GM21526 (cell line): ENCODE results near the gene FNDC3B.
"Not testable (repeated sequence)": the region's sequence is repeated elsewhere in the genome, so short reads cannot be mapped to it uniquely, and the experiment has no call there.

Experiments used
- ATAC-seq: cut with Tn5 transposase; IDR thresholded peaks from one replicate; pipeline ENCODE4 v1.9.1; 2021; ENCODE audit warnings: moderate library complexity; ENCODE audit not compliant: unreplicated experiment, low FRiP score

FNDC3B gene

GRCh38 chr3:172346161-172346560, 306.8 kb downstream of the FNDC3B start:
- no peak for ATAC-seq

GRCh38 chr3:172347895-172348679, 308.7 kb downstream of the FNDC3B start:
- no peak for ATAC-seq

GRCh38 chr3:172351895-172352466, 312.6 kb downstream of the FNDC3B start:
- ATAC-seq = no peak

- ATAC-seq = no peak
Observed at GRCh38 chr3:172352786-172353185, 313.4 kb downstream of the FNDC3B start.

- no peak for ATAC-seq
Observed at GRCh38 chr3:172354931-172355499, 315.6 kb downstream of the FNDC3B start.

GRCh38 chr3:172355836-172356235, 316.5 kb downstream of the FNDC3B start:
- ATAC-seq = no peak

GRCh38 chr3:172356427-172356826, 317.0 kb downstream of the FNDC3B start:
- ATAC-seq = no peak

GRCh38 chr3:172357850-172358754, 318.7 kb downstream of the FNDC3B start:
- ATAC-seq = no peak

GRCh38 chr3:172359231-172359630, 319.9 kb downstream of the FNDC3B start:
- no peak for ATAC-seq

- ATAC-seq = no peak
Observed at GRCh38 chr3:172359996-172360395, 320.6 kb downstream of the FNDC3B start.

- no peak for ATAC-seq
Observed at GRCh38 chr3:172362583-172362982, 323.2 kb downstream of the FNDC3B start.

GRCh38 chr3:172364374-172365027, 325.1 kb downstream of the FNDC3B start:
- no peak for ATAC-seq

GRCh38 chr3:172365028-172365567, 325.7 kb downstream of the FNDC3B start:
- ATAC-seq = no peak

- no peak for ATAC-seq
Observed at GRCh38 chr3:172367205-172368105, 328.1 kb downstream of the FNDC3B start.

- not testable (repeated sequence) for ATAC-seq
Observed at GRCh38 chr3:172368556-172368955, 329.2 kb downstream of the FNDC3B start.

- no peak for ATAC-seq
Observed at GRCh38 chr3:172369590-172370259, 330.3 kb downstream of the FNDC3B start.

- ATAC-seq = no peak
Observed at GRCh38 chr3:172370419-172370818, 331.0 kb downstream of the FNDC3B start.

GRCh38 chr3:172371544-172371943, 332.2 kb downstream of the FNDC3B start:
- no peak for ATAC-seq

GRCh38 chr3:172372895-172373294, 333.5 kb downstream of the FNDC3B start:
- no peak for ATAC-seq
